ENCODE data around the gene SLC35G4. TPM values are rescaled to one million over a fixed set of nuclear protein-coding genes. Genes with fewer than 3 reads are reported as not detected.

SLC35G4 gene
- polyA plus RNA-seq, 1 donor (not counting 4 experiments of a cell fraction or from before 2014, with no cell fraction given), result not detected

- Histone ChIP-seq H3K9ac (ENCODE audit: control insufficient read depth, extremely low read depth, insufficient read depth, low read length) (no peak overlapping the region), H3K4me1 (ENCODE audit: control insufficient read depth, extremely low read depth, insufficient read depth, low read length) (no peaks in the 10 kb centered on the region), H4K20me1 (ENCODE audit: control insufficient read depth, extremely low read depth, insufficient read depth, low read length) (no peaks in the 10 kb centered on the region), H3K4me3 (ENCODE audit: control insufficient read depth in 2 of 3, extremely low read depth in 1 of 3, insufficient read depth in 2 of 3, low read depth in 1 of 3, low read length in 3 of 3) (no peak overlapping the region), H3K79me2 (ENCODE audit: control insufficient read depth, insufficient read depth, low read length) (no peaks in the 10 kb centered on the region), H3K27me3 (ENCODE audit: control insufficient read depth, extremely low read depth, insufficient read depth, low read length) (no peaks in the 10 kb centered on the region), H2AFZ (ENCODE audit: control insufficient read depth, low read length) (no peak overlapping the region), H3K4me2 (ENCODE audit: control insufficient read depth, extremely low read depth, insufficient read depth, low read depth, low read length) (no peak overlapping the region), H3K27ac (ENCODE audit: control insufficient read depth, insufficient read depth, low read length) (no peak overlapping the region), H3K9me1 (ENCODE audit: control insufficient read depth, extremely low read depth, insufficient read depth, low read length) (no peaks in the 10 kb centered on the region), H3K9me3 (ENCODE audit: control insufficient read depth, low read depth, low read length) (no peaks in the 10 kb centered on the region), H3K36me3 (ENCODE audit: control insufficient read depth in 2 of 2, extremely low read depth in 1 of 2, insufficient read depth in 2 of 2, low read length in 2 of 2) (no peaks in the 10 kb centered on the region)
- FAIRE-seq, result no peak
- TF ChIP-seq, protein P1, sequence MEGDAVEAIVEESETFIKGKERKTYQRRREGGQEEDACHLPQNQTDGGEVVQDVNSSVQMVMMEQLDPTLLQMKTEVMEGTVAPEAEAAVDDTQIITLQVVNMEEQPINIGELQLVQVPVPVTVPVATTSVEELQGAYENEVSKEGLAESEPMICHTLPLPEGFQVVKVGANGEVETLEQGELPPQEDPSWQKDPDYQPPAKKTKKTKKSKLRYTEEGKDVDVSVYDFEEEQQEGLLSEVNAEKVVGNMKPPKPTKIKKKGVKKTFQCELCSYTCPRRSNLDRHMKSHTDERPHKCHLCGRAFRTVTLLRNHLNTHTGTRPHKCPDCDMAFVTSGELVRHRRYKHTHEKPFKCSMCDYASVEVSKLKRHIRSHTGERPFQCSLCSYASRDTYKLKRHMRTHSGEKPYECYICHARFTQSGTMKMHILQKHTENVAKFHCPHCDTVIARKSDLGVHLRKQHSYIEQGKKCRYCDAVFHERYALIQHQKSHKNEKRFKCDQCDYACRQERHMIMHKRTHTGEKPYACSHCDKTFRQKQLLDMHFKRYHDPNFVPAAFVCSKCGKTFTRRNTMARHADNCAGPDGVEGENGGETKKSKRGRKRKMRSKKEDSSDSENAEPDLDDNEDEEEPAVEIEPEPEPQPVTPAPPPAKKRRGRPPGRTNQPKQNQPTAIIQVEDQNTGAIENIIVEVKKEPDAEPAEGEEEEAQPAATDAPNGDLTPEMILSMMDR (optimal IDR thresholded peaks at IDR 0.05 in 1 of 3, IDR thresholded peaks at IDR 0.05 in 1 of 3, conservative IDR thresholded peaks at IDR 0.05 in 1 of 3; ENCODE audit: extremely low read depth in 1 of 3, insufficient read depth in 2 of 3, low read length in 3 of 3), result no peak
- no peak for DNase-seq (ENCODE audit: low read depth, low spot score)
- dilution Hi-C loops (cut with MboI; ENCODE audit: extremely low pct_ligation_motif_present, low sequenced_read_pairs), result no loop called here
Measured at GRCh38 chr18:11565716-11566115, 43.7 kb upstream of the SLC35G4 start.

DNA sequence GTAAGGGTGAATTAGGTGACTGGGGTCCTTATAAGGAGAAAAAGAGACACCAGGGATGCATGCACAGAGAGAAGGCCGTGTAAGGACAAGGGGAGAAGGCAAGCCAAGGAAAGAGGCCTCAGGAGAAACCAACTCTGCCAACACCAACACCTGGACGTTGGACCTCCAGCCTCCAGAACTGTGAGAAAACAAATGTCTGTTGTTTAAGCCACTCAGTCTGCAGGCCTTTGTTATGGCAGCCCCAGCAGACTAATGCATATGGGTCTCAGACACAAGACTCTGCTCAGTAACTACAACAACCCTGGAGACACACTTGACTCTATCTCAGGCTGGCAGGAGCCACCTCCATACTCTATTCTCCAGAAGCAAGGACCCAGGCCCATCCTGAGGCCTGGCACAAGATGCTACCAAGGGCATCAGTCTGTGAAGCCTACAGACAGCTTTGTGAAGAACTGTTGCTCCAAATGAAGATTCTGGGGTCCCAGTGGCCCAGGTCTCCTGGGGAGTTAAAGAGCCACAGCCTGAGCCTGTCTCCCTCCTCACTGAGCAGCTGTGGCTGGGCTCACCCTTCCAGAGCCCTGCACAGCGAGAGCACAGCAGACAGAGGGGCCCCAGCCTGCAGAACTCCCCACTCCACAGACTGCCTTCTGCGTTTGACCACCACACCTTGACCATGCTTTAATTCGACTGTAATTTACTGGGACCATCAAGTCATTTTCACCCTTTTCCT lies 43.0 kb upstream of the SLC35G4 start:
- no peak overlapping the region for H3K4me2 ChIP-seq (ENCODE audit: control insufficient read depth, extremely low read depth, insufficient read depth, low read depth, low read length)
- no peaks in the 10 kb centered on the region for H3K79me2 ChIP-seq (ENCODE audit: control insufficient read depth, insufficient read depth, low read length)
- no peaks in the 10 kb centered on the region for H3K9me1 ChIP-seq (ENCODE audit: control insufficient read depth, extremely low read depth, insufficient read depth, low read length)
- no peaks in the 10 kb centered on the region for H3K4me1 ChIP-seq (ENCODE audit: control insufficient read depth, extremely low read depth, insufficient read depth, low read length)
- DNase-seq (ENCODE audit: low read depth, low spot score) (no peak), FAIRE-seq (no peak)
- no peaks in the 10 kb centered on the region for H4K20me1 ChIP-seq (ENCODE audit: control insufficient read depth, extremely low read depth, insufficient read depth, low read length)
- no peaks in the 10 kb centered on the region for H3K27me3 ChIP-seq (ENCODE audit: control insufficient read depth, extremely low read depth, insufficient read depth, low read length)
- H2AFZ ChIP-seq (ENCODE audit: control insufficient read depth, low read length), result no peak overlapping the region
- no peaks in the 10 kb centered on the region for H3K9me3 ChIP-seq (ENCODE audit: control insufficient read depth, low read depth, low read length)
- no peak for TF ChIP-seq EZH2 (IDR thresholded peaks at IDR 0.05; ENCODE audit: low read length)
- TF ChIP-seq, protein P1 (optimal IDR thresholded peaks at IDR 0.05 in 1 of 3, IDR thresholded peaks at IDR 0.05 in 1 of 3, conservative IDR thresholded peaks at IDR 0.05 in 1 of 3; ENCODE audit: extremely low read depth in 1 of 3, insufficient read depth in 2 of 3, low read length in 3 of 3), result no peak
- dilution Hi-C loops (cut with MboI; ENCODE audit: extremely low pct_ligation_motif_present, low sequenced_read_pairs), result no loop called here
- H3K27ac ChIP-seq (ENCODE audit: control insufficient read depth, insufficient read depth, low read length), result no peak overlapping the region
- no peaks in the 10 kb centered on the region for H3K36me3 ChIP-seq (ENCODE audit: control insufficient read depth in 2 of 2, extremely low read depth in 1 of 2, insufficient read depth in 2 of 2, low read length in 2 of 2)
- no peak overlapping the region for H3K9ac ChIP-seq (ENCODE audit: control insufficient read depth, extremely low read depth, insufficient read depth, low read length)
- H3K4me3 ChIP-seq (ENCODE audit: control insufficient read depth in 2 of 3, extremely low read depth in 1 of 3, insufficient read depth in 2 of 3, low read depth in 1 of 3, low read length in 3 of 3), result no peak overlapping the region

All from keratinocyte (primary cell).